Ovary (tissue), 3 donors: Measurements from ENCODE around the gene AFF3.

Experiments
- POLR2A ChIP-seq: fragments of 450-650 bp; IDR thresholded peaks from one replicate; pipeline ENCODE4 v1.6.1; 2017; ENCODE audit warnings: antibody characterized with exemption, mild to moderate bottlenecking, moderate library complexity
- TF ChIP-seq, protein P1 (sequence below), 3 donors: fragments of 450-650 bp in 2 of 3; fragments of 200-600 bp in 1 of 3; IDR thresholded peaks; one replicate each; pipeline versions ENCODE4 v1.5.1 to v1.8.0; 2016 to 2022; ENCODE audit warnings: antibody characterized with exemption in 3 of 3, mild to moderate bottlenecking in 1 of 3
- donor health status: DM: no; HTN: no; CAD: no.

DNA sequence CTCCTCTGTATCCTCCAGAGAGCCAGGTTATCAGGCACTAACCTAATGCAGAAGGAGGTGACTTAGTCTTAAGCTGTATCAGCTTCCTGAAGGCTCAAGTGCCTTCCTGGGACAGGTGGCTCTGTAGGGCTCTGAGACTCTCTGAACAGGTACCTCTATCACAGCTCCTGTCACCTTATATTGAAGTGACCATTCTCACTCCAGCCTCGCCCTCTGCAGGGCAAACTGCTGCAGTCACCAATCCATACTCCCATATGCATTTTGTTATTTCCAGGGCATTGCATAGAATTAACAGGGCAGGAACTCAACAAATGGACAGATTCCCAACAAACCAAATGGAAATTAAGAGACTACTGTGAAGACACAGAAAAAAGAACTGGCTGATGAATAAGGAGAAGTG, 449.6 kb downstream of the AFF3 start:
- no peak for TF ChIP-seq POLR2A
- TF ChIP-seq, protein P1, sequence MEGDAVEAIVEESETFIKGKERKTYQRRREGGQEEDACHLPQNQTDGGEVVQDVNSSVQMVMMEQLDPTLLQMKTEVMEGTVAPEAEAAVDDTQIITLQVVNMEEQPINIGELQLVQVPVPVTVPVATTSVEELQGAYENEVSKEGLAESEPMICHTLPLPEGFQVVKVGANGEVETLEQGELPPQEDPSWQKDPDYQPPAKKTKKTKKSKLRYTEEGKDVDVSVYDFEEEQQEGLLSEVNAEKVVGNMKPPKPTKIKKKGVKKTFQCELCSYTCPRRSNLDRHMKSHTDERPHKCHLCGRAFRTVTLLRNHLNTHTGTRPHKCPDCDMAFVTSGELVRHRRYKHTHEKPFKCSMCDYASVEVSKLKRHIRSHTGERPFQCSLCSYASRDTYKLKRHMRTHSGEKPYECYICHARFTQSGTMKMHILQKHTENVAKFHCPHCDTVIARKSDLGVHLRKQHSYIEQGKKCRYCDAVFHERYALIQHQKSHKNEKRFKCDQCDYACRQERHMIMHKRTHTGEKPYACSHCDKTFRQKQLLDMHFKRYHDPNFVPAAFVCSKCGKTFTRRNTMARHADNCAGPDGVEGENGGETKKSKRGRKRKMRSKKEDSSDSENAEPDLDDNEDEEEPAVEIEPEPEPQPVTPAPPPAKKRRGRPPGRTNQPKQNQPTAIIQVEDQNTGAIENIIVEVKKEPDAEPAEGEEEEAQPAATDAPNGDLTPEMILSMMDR (IDR thresholded peaks at IDR 0.05), result no peak
